HK-2 (cell line): Measurements from ENCODE around the gene PYGB.

ENCODE experiments used
- DNase-seq: peaks from one replicate; pipeline ENCODE4 v3.0.0-alpha.2; 2018; ENCODE audit not compliant: unreplicated experiment

Gene PYGB

GRCh38 chr20:25271486-25272222 is 23.8 kb downstream of the PYGB start:
- DNase-seq: no peak

- DNase-seq: no peak
Measured at GRCh38 chr20:25272223-25273000, 24.5 kb downstream of the PYGB start.

- no peak for DNase-seq
Measured at GRCh38 chr20:25273046-25273445, 25.2 kb downstream of the PYGB start.

GRCh38 chr20:25273541-25274358 is 25.9 kb downstream of the PYGB start:
- no peak for DNase-seq

- DNase-seq: no peak
Measured at GRCh38 chr20:25274481-25274880, 26.6 kb downstream of the PYGB start.

- DNase-seq: no peak
Measured at GRCh38 chr20:25274891-25275812, 27.3 kb downstream of the PYGB start.

GRCh38 chr20:25275813-25276532 is 28.1 kb downstream of the PYGB start:
- DNase-seq: no peak

GRCh38 chr20:25276533-25277050 is 28.7 kb downstream of the PYGB start:
- no peak for DNase-seq

- DNase-seq: no peak
Measured at GRCh38 chr20:25277051-25277801, 29.3 kb downstream of the PYGB start.

GRCh38 chr20:25277941-25278521 is 30.1 kb downstream of the PYGB start:
- no peak for DNase-seq

- no peak for DNase-seq
Measured at GRCh38 chr20:25278636-25279361, 30.9 kb downstream of the PYGB start.

- no peak for DNase-seq
Measured at GRCh38 chr20:25279403-25279802, 31.5 kb downstream of the PYGB start.

GRCh38 chr20:25280051-25280573 is 32.2 kb downstream of the PYGB start:
- DNase-seq: no peak

- DNase-seq: no peak
Measured at GRCh38 chr20:25280574-25281535, 33.0 kb downstream of the PYGB start.

GRCh38 chr20:25281541-25281991 is 33.7 kb downstream of the PYGB start:
- no peak for DNase-seq

- no peak for DNase-seq
Measured at GRCh38 chr20:25282034-25282781, 34.3 kb downstream of the PYGB start.
